ENCODE measurements around the gene CFB. TPM values are rescaled to one million over a fixed set of nuclear protein-coding genes. Genes with fewer than 3 reads are reported as not detected.

CFB gene
- total and polyA plus RNA-seq, 2 of the 13 experiments (the other 11 are each of a cell fraction or from before 2014, with no cell fraction given): 171 to 513 TPM

DNA sequence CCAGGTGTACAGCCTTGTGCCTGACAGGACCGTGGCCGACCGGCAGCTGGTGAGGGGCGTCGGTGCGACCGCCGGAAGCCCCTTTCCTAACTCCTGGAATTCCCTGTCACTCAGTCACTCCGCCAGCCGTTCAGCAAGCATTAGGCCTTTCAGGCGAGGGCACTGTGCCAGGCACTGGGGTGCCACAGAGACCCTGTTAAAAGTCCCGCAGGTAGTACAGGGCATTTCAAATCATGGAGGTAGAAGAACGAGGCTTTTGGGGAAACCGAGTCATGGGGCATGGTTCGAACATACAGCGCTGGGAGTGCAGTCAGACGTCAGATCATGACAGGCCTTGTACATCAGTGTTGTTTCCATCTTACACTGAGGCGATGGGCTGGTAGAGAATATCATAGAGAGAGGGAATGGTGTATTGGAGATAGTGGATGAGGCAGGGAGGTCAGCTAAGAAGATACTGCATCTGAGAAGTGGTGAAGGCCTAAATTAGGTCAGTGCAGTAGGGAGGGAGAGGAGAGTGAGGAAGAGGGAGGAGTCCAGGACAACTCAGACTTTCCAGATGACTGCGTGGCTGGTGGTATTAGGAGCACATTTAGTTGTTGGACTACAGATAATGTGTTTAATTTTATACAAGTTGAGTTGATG, 26.9 kb downstream of the CFB start:
- H3K9me3 ChIP-seq (ENCODE audit: low read length): no peaks in the 10 kb centered on the region
- H3K36me3 ChIP-seq (replicated peaks in 1 of 2; ENCODE audit: control insufficient read depth in 1 of 2, insufficient read depth in 2 of 2, low read length in 2 of 2): peaks cover 12 to 27% of the 10 kb centered on the region in 2 experiments
- peak overlapping the region; percentile 88 for H3K9ac ChIP-seq (ENCODE audit: insufficient read depth, low read depth, low read length)
- TSS peak; percentile 65 for BruUV-seq (replicated peaks)
- in situ Hi-C loops (cut with HindIII; ENCODE audit: extremely low pct_ligation_motif_present, low pct_unique_long_range_greater_than_20kb) (no loop called here), intact Hi-C loops (cut with micrococcal nuclease; ENCODE audit: unreplicated experiment) (no loop called here)
- H3K79me2 ChIP-seq (ENCODE audit: insufficient read depth, low read length): peaks cover 21% of the 10 kb centered on the region
- H3K27ac ChIP-seq (ENCODE audit: extremely low read length, insufficient read depth, low read length): peak overlapping the region; percentile 86
- ATAC-seq (no peak; the same call in 2 of the 3 replicates), DNase-seq (ENCODE audit: low spot score) (no peak), FAIRE-seq (no peak)
- H3K27me3 ChIP-seq (ENCODE audit: control insufficient read depth in 1 of 2, insufficient read depth in 2 of 2, low read length in 2 of 2): no peaks in the 10 kb centered on the region; a peak in 1 of 5 replicates
- no peak overlapping the region for H2AFZ ChIP-seq (ENCODE audit: low read length)
- no peaks in the 10 kb centered on the region for H4K20me1 ChIP-seq (ENCODE audit: insufficient read depth, low read length)
- H3K4me2 ChIP-seq (ENCODE audit: low read depth, low read length): peak overlapping the region; percentile 99
- ChIA-PET CTCF (ENCODE audit: low intra/inter-chr PET ratio, low total read pairs) (no interaction called here), POLR2A (interaction anchor here (0.8 to 6.1 kb wide), 14 partner anchors 13 to 321 kb away, joined by 3 to 142 read pairs (median 8); partner anchors contain the start of genes APOM, BAG6, C2 and CFB)
- peaks cover 32% of the 10 kb centered on the region for H3K4me1 ChIP-seq (ENCODE audit: insufficient read depth, low read length)
- H3K4me3 ChIP-seq (replicated peaks in 1 of 3; ENCODE audit: insufficient read depth in 1 of 3, low read depth in 2 of 3, low read length in 3 of 3): peak overlapping the region; percentile 73 to 94 (median 90)
- WGBS (ENCODE audit: low lambda C conversion rate): 6% methylated on average over 19 of the region's 19 CpGs
- TF ChIP-seq MEF2D (CRISPR knock-in tag; IDR thresholded peaks at IDR 0.05): 0 out of 2 replicates have a peak, but pooled peaks have one; percentile 1
- TF ChIP-seq, protein P1, sequence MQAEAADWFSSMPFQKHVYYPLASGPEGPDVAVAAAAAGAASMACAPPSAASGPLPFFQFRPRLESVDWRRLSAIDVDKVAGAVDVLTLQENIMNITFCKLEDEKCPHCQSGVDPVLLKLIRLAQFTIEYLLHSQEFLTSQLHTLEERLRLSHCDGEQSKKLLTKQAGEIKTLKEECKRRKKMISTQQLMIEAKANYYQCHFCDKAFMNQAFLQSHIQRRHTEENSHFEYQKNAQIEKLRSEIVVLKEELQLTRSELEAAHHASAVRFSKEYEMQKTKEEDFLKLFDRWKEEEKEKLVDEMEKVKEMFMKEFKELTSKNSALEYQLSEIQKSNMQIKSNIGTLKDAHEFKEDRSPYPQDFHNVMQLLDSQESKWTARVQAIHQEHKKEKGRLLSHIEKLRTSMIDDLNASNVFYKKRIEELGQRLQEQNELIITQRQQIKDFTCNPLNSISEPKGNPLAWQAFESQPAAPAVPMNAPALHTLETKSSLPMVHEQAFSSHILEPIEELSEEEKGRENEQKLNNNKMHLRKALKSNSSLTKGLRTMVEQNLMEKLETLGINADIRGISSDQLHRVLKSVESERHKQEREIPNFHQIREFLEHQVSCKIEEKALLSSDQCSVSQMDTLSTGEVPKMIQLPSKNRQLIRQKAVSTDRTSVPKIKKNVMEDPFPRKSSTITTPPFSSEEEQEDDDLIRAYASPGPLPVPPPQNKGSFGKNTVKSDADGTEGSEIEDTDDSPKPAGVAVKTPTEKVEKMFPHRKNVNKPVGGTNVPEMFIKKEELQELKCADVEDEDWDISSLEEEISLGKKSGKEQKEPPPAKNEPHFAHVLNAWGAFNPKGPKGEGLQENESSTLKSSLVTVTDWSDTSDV (CRISPR knock-in tag; IDR thresholded peaks at IDR 0.05): peak; percentile 8; the same call in 1 of the 2 replicates
- TF ChIP-seq ZNF761 (CRISPR knock-in tag; conservative IDR thresholded peaks at IDR 0.05): 0 out of 2 replicates have a peak, but pooled peaks have one; percentile 1
- TF ChIP-seq ZBTB7A (CRISPR knock-in tag; IDR thresholded peaks at IDR 0.05): peak; percentile 48; the same call in 1 of the 2 replicates
- TF ChIP-seq, protein P2, sequence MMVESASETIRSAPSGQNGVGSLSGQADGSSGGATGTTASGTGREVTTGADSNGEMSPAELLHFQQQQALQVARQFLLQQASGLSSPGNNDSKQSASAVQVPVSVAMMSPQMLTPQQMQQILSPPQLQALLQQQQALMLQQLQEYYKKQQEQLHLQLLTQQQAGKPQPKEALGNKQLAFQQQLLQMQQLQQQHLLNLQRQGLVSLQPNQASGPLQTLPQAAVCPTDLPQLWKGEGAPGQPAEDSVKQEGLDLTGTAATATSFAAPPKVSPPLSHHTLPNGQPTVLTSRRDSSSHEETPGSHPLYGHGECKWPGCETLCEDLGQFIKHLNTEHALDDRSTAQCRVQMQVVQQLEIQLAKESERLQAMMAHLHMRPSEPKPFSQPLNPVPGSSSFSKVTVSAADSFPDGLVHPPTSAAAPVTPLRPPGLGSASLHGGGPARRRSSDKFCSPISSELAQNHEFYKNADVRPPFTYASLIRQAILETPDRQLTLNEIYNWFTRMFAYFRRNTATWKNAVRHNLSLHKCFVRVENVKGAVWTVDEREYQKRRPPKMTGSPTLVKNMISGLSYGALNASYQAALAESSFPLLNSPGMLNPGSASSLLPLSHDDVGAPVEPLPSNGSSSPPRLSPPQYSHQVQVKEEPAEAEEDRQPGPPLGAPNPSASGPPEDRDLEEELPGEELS (CRISPR knock-in tag; IDR thresholded peaks at IDR 0.05): no peak
- TF ChIP-seq ZNF768 (CRISPR knock-in tag; IDR thresholded peaks at IDR 0.05): peak; percentile 65; the same call in 1 of the 2 replicates
- TF ChIP-seq, protein P3, sequence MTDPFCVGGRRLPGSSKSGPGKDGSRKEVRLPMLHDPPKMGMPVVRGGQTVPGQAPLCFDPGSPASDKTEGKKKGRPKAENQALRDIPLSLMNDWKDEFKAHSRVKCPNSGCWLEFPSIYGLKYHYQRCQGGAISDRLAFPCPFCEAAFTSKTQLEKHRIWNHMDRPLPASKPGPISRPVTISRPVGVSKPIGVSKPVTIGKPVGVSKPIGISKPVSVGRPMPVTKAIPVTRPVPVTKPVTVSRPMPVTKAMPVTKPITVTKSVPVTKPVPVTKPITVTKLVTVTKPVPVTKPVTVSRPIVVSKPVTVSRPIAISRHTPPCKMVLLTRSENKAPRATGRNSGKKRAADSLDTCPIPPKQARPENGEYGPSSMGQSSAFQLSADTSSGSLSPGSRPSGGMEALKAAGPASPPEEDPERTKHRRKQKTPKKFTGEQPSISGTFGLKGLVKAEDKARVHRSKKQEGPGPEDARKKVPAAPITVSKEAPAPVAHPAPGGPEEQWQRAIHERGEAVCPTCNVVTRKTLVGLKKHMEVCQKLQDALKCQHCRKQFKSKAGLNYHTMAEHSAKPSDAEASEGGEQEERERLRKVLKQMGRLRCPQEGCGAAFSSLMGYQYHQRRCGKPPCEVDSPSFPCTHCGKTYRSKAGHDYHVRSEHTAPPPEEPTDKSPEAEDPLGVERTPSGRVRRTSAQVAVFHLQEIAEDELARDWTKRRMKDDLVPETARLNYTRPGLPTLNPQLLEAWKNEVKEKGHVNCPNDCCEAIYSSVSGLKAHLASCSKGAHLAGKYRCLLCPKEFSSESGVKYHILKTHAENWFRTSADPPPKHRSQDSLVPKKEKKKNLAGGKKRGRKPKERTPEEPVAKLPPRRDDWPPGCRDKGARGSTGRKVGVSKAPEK (CRISPR knock-in tag; IDR thresholded peaks at IDR 0.05; ENCODE audit: borderline replicate concordance): peak; percentile 65; the same call in 1 of the 2 replicates
- 0 out of 2 replicates have a peak, but pooled peaks have one; percentile 65 for TF ChIP-seq HOXD1 (CRISPR knock-in tag; IDR thresholded peaks at IDR 0.05)
- TF ChIP-seq ZNF660 (CRISPR knock-in tag; IDR thresholded peaks at IDR 0.05; ENCODE audit: borderline replicate concordance, low read depth): 0 out of 2 replicates have a peak, but pooled peaks have one; percentile 84
- 0 out of 2 replicates have a peak, but pooled peaks have one; percentile 62 for TF ChIP-seq ZNF292 (CRISPR knock-in tag; IDR thresholded peaks at IDR 0.05; ENCODE audit: borderline replicate concordance, low read depth)
- TF ChIP-seq, protein P4, sequence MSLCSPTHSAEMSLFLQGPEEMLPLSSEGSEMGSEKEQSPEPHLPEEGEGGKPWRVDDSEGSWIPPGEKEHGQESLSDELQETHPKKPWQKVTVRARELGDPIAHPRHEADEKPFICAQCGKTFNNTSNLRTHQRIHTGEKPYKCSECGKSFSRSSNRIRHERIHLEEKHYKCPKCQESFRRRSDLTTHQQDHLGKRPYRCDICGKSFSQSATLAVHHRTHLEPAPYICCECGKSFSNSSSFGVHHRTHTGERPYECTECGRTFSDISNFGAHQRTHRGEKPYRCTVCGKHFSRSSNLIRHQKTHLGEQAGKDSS (CRISPR knock-in tag; IDR thresholded peaks at IDR 0.05; ENCODE audit: borderline replicate concordance, low read depth): 0 out of 2 replicates have a peak, but pooled peaks have one; percentile 16
- no peak for TF ChIP-seq KAT8 (CRISPR knock-in tag; IDR thresholded peaks at IDR 0.05)
- peak; percentile 58; the same call in 1 of the 2 replicates for TF ChIP-seq BORCS8-MEF2B (CRISPR knock-in tag; IDR thresholded peaks at IDR 0.05)
- 0 out of 2 replicates have a peak, but pooled peaks have one; percentile 2 for TF ChIP-seq ZFP62 (CRISPR knock-in tag; IDR thresholded peaks at IDR 0.05)
- TF ChIP-seq HNF4A (CRISPR knock-in tag; IDR thresholded peaks at IDR 0.05): no peak
